HCT116 (cell line): ENCODE measurements around the gene CDH22. TPM values are rescaled to one million over a fixed set of nuclear protein-coding genes. Genes with fewer than 3 reads are reported as not detected.

Experiments used
- ATAC-seq: fragments of 200-7000 bp; cut with Tn5 transposase; 2 replicates; pipeline ENCODE4 v1.9.1; 2020; ENCODE audit warnings: mild to moderate bottlenecking, moderate library complexity
- BruUV-seq: library from RNA; stranded (reverse); fragments of 400-500 nt; replicated peaks from 2 replicates; lab custom pipeline; 2021; lab: Mats Ljungman, UMichigan
- CTCF ChIA-PET: fragments of 300-600 bp; sonication (Branson Sonifier 250); formaldehyde crosslinking; loops from one replicate; lab custom pipeline; 2021; ENCODE audit warnings: antibody characterized with exemption; lab: Charles Lee
- POLR2A ChIA-PET: fragments of 300-600, 350-600 bp; sonication (Branson Sonifier 250); formaldehyde crosslinking; loops from one replicate; lab custom pipeline; 2021; ENCODE audit warnings: antibody characterized with exemption; lab: Charles Lee
- RAD21 ChIA-PET, 2 experiments: fragments of 300-600 bp; sonication (Branson Sonifier 250); formaldehyde crosslinking; loops; one replicate each; lab custom pipeline; 2023; ENCODE audit warnings: low total read pairs in 2 of 2; ENCODE audit not compliant: uncharacterized antibody in 2 of 2, unreplicated experiment in 2 of 2, low non-redundant PET in 1 of 2; lab: Charles Lee
- DNase-seq: peaks from one replicate; pipeline ENCODE4 v3.0.0-alpha.2; 2010; ENCODE audit warnings: low read depth, low spot score
- H2AFZ ChIP-seq: fragments of 200-600 bp; shearing (Covaris generic), sonication (generic); 2 replicates; pipeline ENCODE4 v1.6.1; 2017; ENCODE audit warnings: low read depth, mixed run types, mixed read lengths, antibody characterized with exemption, low read length; ENCODE audit not compliant: poor library complexity, severe bottlenecking
- H3K27ac ChIP-seq: 2 replicates; pipeline ENCODE4 v1.5.1; 2012; ENCODE audit warnings: low read depth, low read length
- H3K27me3 ChIP-seq: fragments of 200-600 bp; sonication (generic); 2 replicates; pipeline ENCODE4 v1.6.1; 2016; ENCODE audit warnings: mixed run types, low read length, mixed read lengths; ENCODE audit not compliant: insufficient read depth
- H3K36me3 ChIP-seq, 2 experiments: fragments of 200-500 bp in 1 of 2; fragments of 200-600 bp in 1 of 2; sonication (Bioruptor generic) in 1 of 2; sonication (generic) in 1 of 2; 2 replicates each; pipeline versions ENCODE4 v1.5.1 to v1.6.1; 2014 to 2016; ENCODE audit warnings: low read length in 2 of 2, inconsistent platforms in 1 of 2, mixed read lengths in 1 of 2, mixed run types in 1 of 2; ENCODE audit not compliant: insufficient read depth in 2 of 2, control insufficient read depth in 1 of 2
- H3K4me1 ChIP-seq, 2 experiments: fragments of 200-600 bp in 1 of 2; sonication (generic) in 1 of 2; 2 replicates each; pipeline versions ENCODE4 v1.5.1 to v1.6.1; 2012 to 2017; ENCODE audit warnings: low read length in 2 of 2, inconsistent platforms in 1 of 2, mild to moderate bottlenecking in 1 of 2, mixed read lengths in 1 of 2, mixed run types in 1 of 2, moderate library complexity in 1 of 2; ENCODE audit not compliant: insufficient read depth in 2 of 2, control insufficient read depth in 1 of 2
- H3K4me2 ChIP-seq: fragments of 200-600 bp; sonication (generic); 2 replicates; pipeline ENCODE4 v1.6.1; 2017; ENCODE audit warnings: mixed run types, low read length, mixed read lengths
- H3K4me3 ChIP-seq, 2 experiments: fragments of 200-600 bp in 1 of 2; sonication (generic) in 1 of 2; replicated peaks in 1 of 2; 2 replicates each; pipeline ENCODE4 v1.5.1; 2011 to 2016; ENCODE audit warnings: low read length in 2 of 2, control low read depth in 1 of 2, low read depth in 1 of 2, mild to moderate bottlenecking in 1 of 2, mixed read lengths in 1 of 2, mixed run types in 1 of 2
- H3K79me2 ChIP-seq: fragments of 200-600 bp; sonication (generic); 2 replicates; pipeline ENCODE4 v1.6.1; 2017; ENCODE audit warnings: mild to moderate bottlenecking, mixed run types, low read length, moderate library complexity, mixed read lengths; ENCODE audit not compliant: insufficient read depth
- H3K9ac ChIP-seq: fragments of 200-600 bp; sonication (generic); 2 replicates; pipeline ENCODE4 v1.6.1; 2016; ENCODE audit warnings: low read length, mixed read lengths
- H3K9me2 ChIP-seq: fragments of 200-600 bp; sonication (generic), shearing (Covaris generic); 2 replicates; pipeline ENCODE4 v1.6.1; 2017; ENCODE audit warnings: mixed run types, mild to moderate bottlenecking, moderate library complexity; ENCODE audit not compliant: insufficient read depth
- H3K9me3 ChIP-seq, 2 experiments: fragments of 200-500 bp in 1 of 2; fragments of 200-600 bp in 1 of 2; sonication (Bioruptor generic) in 1 of 2; sonication (generic) in 1 of 2; 2 replicates each; pipeline ENCODE4 v1.6.1; 2014 to 2017; ENCODE audit warnings: low read length in 2 of 2, mixed read lengths in 2 of 2, inconsistent platforms in 1 of 2, low read depth in 1 of 2, mild to moderate bottlenecking in 1 of 2, mixed run types in 1 of 2, moderate library complexity in 1 of 2; ENCODE audit not compliant: control insufficient read depth in 1 of 2, insufficient read depth in 1 of 2
- H4K20me1 ChIP-seq: fragments of 200-600 bp; sonication (generic), shearing (Covaris generic); 2 replicates; pipeline ENCODE4 v1.6.1; 2017; ENCODE audit warnings: mixed run types, mild to moderate bottlenecking, moderate library complexity; ENCODE audit not compliant: insufficient read depth
- CEBPB ChIP-seq: IDR thresholded peaks from 2 replicates; pipeline ENCODE4 v1.6.1; 2012; ENCODE audit warnings: low read depth
- CTCF ChIP-seq, 3 experiments: fragments of 200-600 bp in 1 of 3; sonication (generic) in 1 of 3; IDR thresholded peaks in 2 of 3; conservative IDR thresholded peaks in 1 of 3; 2 replicates each; pipeline ENCODE4 v1.5.1; 2012 to 2017; ENCODE audit warnings: low read depth in 2 of 3, low read length in 2 of 3, antibody characterized with exemption in 1 of 3, borderline replicate concordance in 1 of 3, control low read depth in 1 of 3, mild to moderate bottlenecking in 1 of 3, mixed read lengths in 1 of 3, mixed run types in 1 of 3, moderate library complexity in 1 of 3; ENCODE audit not compliant: insufficient read depth in 1 of 3
- EGR1 ChIP-seq: IDR thresholded peaks from 2 replicates; pipeline ENCODE4 v1.6.1; 2012; ENCODE audit warnings: low read depth
- ELF1 ChIP-seq: IDR thresholded peaks from 2 replicates; pipeline ENCODE4 v1.6.1; 2012; ENCODE audit warnings: low read depth, borderline replicate concordance
- EZH2 ChIP-seq: fragments of 200-600 bp; sonication (generic); IDR thresholded peaks from 2 replicates; pipeline ENCODE4 v1.6.1; 2017; ENCODE audit warnings: antibody characterized with exemption, mixed run types
- EZH2phosphoT487 ChIP-seq: fragments of 200-600 bp; IDR thresholded peaks from 2 replicates; pipeline ENCODE4 v1.6.1; 2018; ENCODE audit warnings: antibody characterized with exemption, borderline replicate concordance
- JUND ChIP-seq: IDR thresholded peaks from 2 replicates; pipeline ENCODE4 v1.6.1; 2012
- POLR2A ChIP-seq: IDR thresholded peaks from 2 replicates; pipeline ENCODE4 v1.7.0; 2011; ENCODE audit warnings: borderline replicate concordance; ENCODE audit not compliant: insufficient read depth, insufficient read length; ENCODE audit errors: extremely low read depth
- POLR2AphosphoS5 ChIP-seq: IDR thresholded peaks from 2 replicates; pipeline ENCODE4 v1.6.1; 2011; ENCODE audit warnings: mild to moderate bottlenecking, low read depth, low read length, moderate library complexity
- RAD21 ChIP-seq: IDR thresholded peaks from 2 replicates; pipeline ENCODE4 v1.6.1; 2012; ENCODE audit warnings: low read depth, mild to moderate bottlenecking
- TCF7L2 ChIP-seq: IDR thresholded peaks from 2 replicates; pipeline ENCODE4 v1.7.0; 2011; ENCODE audit warnings: borderline replicate concordance, inconsistent platforms; ENCODE audit not compliant: insufficient read depth, insufficient read length; ENCODE audit errors: extremely low read depth
- YY1 ChIP-seq: IDR thresholded peaks from 2 replicates; pipeline ENCODE4 v1.6.1; 2011; ENCODE audit warnings: low read length, low read depth, moderate library complexity, mild to moderate bottlenecking; ENCODE audit not compliant: insufficient replicate concordance; ENCODE audit errors: extremely low read depth
- ZBTB33 ChIP-seq: IDR thresholded peaks from 2 replicates; pipeline ENCODE4 v1.6.1; 2011; ENCODE audit warnings: mild to moderate bottlenecking, low read length, moderate library complexity; ENCODE audit not compliant: insufficient replicate concordance; ENCODE audit errors: extremely low read depth
- ZFX ChIP-seq: fragments of 450-650 bp; IDR thresholded peaks from 2 replicates; pipeline ENCODE4 v1.6.1; 2017
- intact Hi-C: fragments of 100-400 bp; cut with micrococcal nuclease; formaldehyde crosslinking; loops from 2 replicates; pipeline ENCODE4 v1.10.0; 2022
- total RNA-seq: library from RNA; stranded (reverse); gene quantifications from one replicate; pipeline ENCODE4 v1.2.1, GENCODE V29; 2021; ENCODE audit not compliant: unreplicated experiment

CDH22 gene
- total RNA-seq, 1 experiment from 2014 or later, result 1.8 TPM

GRCh38 chr20:46207793-46208192 is 100.5 kb downstream of the CDH22 start:
- no peaks in the 10 kb centered on the region for H3K79me2 ChIP-seq
- ChIA-PET CTCF (no interaction called here), POLR2A (interaction anchor here (0.8 kb wide), 1 partner anchor 17 kb away, joined by 3 read pairs; no protein-coding TSS in a partner anchor), RAD21 (no interaction called here)
- H4K20me1 ChIP-seq, result no peaks in the 10 kb centered on the region
- no peak for TF ChIP-seq YY1
- no peak for TF ChIP-seq EZH2
- peak overlapping the region; percentile 16; the same call in 1 of the 2 replicates for H3K9ac ChIP-seq
- no peak for ATAC-seq
- H3K27ac ChIP-seq, result peak overlapping the region; percentile 61
- intact Hi-C loops, result no loop called here
- BruUV-seq, result no TSS peak
- peaks cover 37 to 46% of the 10 kb centered on the region in 2 experiments for H3K4me1 ChIP-seq
- no peaks in the 10 kb centered on the region for H3K27me3 ChIP-seq
- no peak for DNase-seq
- H3K4me3 ChIP-seq, result no peak overlapping the region
- H3K9me2 ChIP-seq, result no peaks in the 10 kb centered on the region
- no peak overlapping the region for H2AFZ ChIP-seq
- no peaks in the 10 kb centered on the region for H3K36me3 ChIP-seq
- H3K9me3 ChIP-seq, result no peaks in the 10 kb centered on the region
- peak overlapping the region; percentile 78 for H3K4me2 ChIP-seq

- Histone ChIP-seq H3K27ac (peak overlapping the region; percentile 61), H2AFZ (peak overlapping the region; percentile 43), H3K4me3 (no peak overlapping the region; a peak in 1 of 4 replicates), H4K20me1 (no peaks in the 10 kb centered on the region), H3K4me2 (peak overlapping the region; percentile 78), H3K9me2 (no peaks in the 10 kb centered on the region), H3K79me2 (no peaks in the 10 kb centered on the region), H3K4me1 (peaks cover 42 to 53% of the 10 kb centered on the region in 2 experiments), H3K36me3 (no peaks in the 10 kb centered on the region), H3K9ac (peak overlapping the region; percentile 16), H3K27me3 (no peaks in the 10 kb centered on the region), H3K9me3 (no peaks in the 10 kb centered on the region)
- ChIA-PET CTCF (interaction anchor here (1.7 kb wide), 1 partner anchor 78 kb away, joined by 5 read pairs; no protein-coding TSS in a partner anchor), POLR2A (interaction anchor here (0.8 to 1.3 kb wide), 3 partner anchors 9 to 53 kb away, joined by 3 to 5 read pairs (median 3); no protein-coding TSS in a partner anchor), RAD21 (interaction anchor here in 1 of 2 experiments (0.9 to 1.6 kb wide), 2 partner anchors 9 to 100 kb away, joined by 3 to 6 read pairs; no protein-coding TSS in a partner anchor)
- intact Hi-C loops, result no loop called here
- ATAC-seq (peak; percentile 71), DNase-seq (no peak)
- BruUV-seq, result no TSS peak
- TF ChIP-seq POLR2A (no peak), TCF7L2 (peak; percentile 76), POLR2AphosphoS5 (no peak), CEBPB (no peak), RAD21 (no peak), ELF1 (no peak), EGR1 (no peak), ZFX (peak; percentile 30; the same call in 1 of the 2 replicates), ZBTB33 (no peak), CTCF (IDR thresholded peaks at IDR 0.05 in 2 of 3, conservative IDR thresholded peaks at IDR 0.05 in 1 of 3; ENCODE audit: borderline replicate concordance in 1 of 3, insufficient read depth in 1 of 3, low read depth in 2 of 3, low read length in 2 of 3) (no peak), EZH2phosphoT487 (no peak), YY1 (no peak), JUND (0 out of 2 replicates have a peak, but pooled peaks have one; percentile 30)
Observed at GRCh38 chr20:46206992-46207549, 101.2 kb downstream of the CDH22 start.
